HEK293T (cell line): ENCODE measurements around the gene PRPF40A.

Experiments
- ARNT ChIP-seq: fragments of 450-650 bp; IDR thresholded peaks from 2 replicates; pipeline ENCODE4 v1.6.1; 2017; ENCODE audit warnings: mild to moderate bottlenecking
- BHLHE40 ChIP-seq: fragments of 450-650 bp; IDR thresholded peaks from 2 replicates; pipeline ENCODE4 v1.6.1; 2016; ENCODE audit warnings: mild to moderate bottlenecking, moderate library complexity, borderline replicate concordance
- ELF4 ChIP-seq: fragments of 450-650 bp; IDR thresholded peaks from 2 replicates; pipeline ENCODE4 v1.6.1; 2017; ENCODE audit warnings: antibody characterized with exemption
- FOXA1 ChIP-seq: fragments of 450-650 bp; IDR thresholded peaks from 2 replicates; pipeline ENCODE4 v1.6.1; 2016; ENCODE audit warnings: mild to moderate bottlenecking
- FOXM1 ChIP-seq: fragments of 450-650 bp; IDR thresholded peaks from 2 replicates; pipeline ENCODE4 v1.6.1; 2017; ENCODE audit warnings: mild to moderate bottlenecking, borderline replicate concordance
- HDGF ChIP-seq: fragments of 450-650 bp; IDR thresholded peaks from 2 replicates; pipeline ENCODE4 v1.6.1; 2017; ENCODE audit warnings: antibody characterized with exemption, borderline replicate concordance
- LEF1 ChIP-seq: fragments of 450-650 bp; IDR thresholded peaks from 2 replicates; pipeline ENCODE4 v1.6.1; 2017; ENCODE audit warnings: mild to moderate bottlenecking, borderline replicate concordance
- SP1 ChIP-seq: fragments of 450-650 bp; IDR thresholded peaks from 2 replicates; pipeline ENCODE4 v1.6.1; 2017
- SUZ12 ChIP-seq: fragments of 450-650 bp; IDR thresholded peaks from 2 replicates; pipeline ENCODE4 v1.6.1; 2016; ENCODE audit warnings: mild to moderate bottlenecking
- TARDBP ChIP-seq: fragments of 450-650 bp; IDR thresholded peaks from 2 replicates; pipeline ENCODE4 v1.6.1; 2016
- ZNF384 ChIP-seq: fragments of 450-650 bp; IDR thresholded peaks from 2 replicates; pipeline ENCODE4 v1.6.1; 2016

GRCh38 chr2:152743002-152743401 lies 25.7 kb upstream of the PRPF40A start:
- TF ChIP-seq HDGF (no peak), BHLHE40 (no peak), TARDBP (no peak), LEF1 (no peak), FOXA1 (no peak), FOXM1 (no peak), ELF4 (no peak), ZNF384 (no peak), SP1 (no peak), ARNT (no peak), SUZ12 (no peak)
